ENCODE results near the gene SCD. TPM values are rescaled to one million over a fixed set of nuclear protein-coding genes. Genes with fewer than 3 reads are reported as not detected.

Gene SCD
- total RNA-seq, 1 donor from 2014 or later: 81.4 TPM

DNA sequence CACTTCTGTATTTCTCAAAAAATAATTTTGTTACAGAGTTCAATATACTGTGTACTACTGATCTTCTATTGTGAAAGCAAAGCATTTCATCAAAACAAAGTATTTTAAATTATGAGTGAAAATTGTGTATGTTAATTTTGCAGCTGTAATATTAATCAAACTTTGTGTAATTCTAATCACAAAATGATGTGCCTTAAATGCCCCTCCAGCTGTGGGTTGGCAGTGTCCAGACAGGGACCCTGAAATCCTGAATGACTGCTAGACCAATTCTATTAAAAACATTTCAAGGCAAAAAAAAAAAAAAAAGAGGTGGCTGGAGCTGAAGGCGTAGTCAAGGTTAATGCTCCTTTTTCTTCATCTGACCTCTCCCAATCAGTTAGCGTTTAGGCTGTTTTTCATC, 36.2 kb downstream of the SCD start:
- no peak overlapping the region for H3K27ac Mint-ChIP-seq (ENCODE audit: unreplicated experiment)
- no peak overlapping the region for H3K4me3 Mint-ChIP-seq (ENCODE audit: unreplicated experiment)
- DNase-seq (ENCODE audit: extremely low spot score, unreplicated experiment): no peak
- TF ChIP-seq, protein P1, sequence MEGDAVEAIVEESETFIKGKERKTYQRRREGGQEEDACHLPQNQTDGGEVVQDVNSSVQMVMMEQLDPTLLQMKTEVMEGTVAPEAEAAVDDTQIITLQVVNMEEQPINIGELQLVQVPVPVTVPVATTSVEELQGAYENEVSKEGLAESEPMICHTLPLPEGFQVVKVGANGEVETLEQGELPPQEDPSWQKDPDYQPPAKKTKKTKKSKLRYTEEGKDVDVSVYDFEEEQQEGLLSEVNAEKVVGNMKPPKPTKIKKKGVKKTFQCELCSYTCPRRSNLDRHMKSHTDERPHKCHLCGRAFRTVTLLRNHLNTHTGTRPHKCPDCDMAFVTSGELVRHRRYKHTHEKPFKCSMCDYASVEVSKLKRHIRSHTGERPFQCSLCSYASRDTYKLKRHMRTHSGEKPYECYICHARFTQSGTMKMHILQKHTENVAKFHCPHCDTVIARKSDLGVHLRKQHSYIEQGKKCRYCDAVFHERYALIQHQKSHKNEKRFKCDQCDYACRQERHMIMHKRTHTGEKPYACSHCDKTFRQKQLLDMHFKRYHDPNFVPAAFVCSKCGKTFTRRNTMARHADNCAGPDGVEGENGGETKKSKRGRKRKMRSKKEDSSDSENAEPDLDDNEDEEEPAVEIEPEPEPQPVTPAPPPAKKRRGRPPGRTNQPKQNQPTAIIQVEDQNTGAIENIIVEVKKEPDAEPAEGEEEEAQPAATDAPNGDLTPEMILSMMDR (IDR thresholded peaks at IDR 0.05): no peak
- peaks cover 41% of the 10 kb centered on the region for H3K36me3 Mint-ChIP-seq (ENCODE audit: unreplicated experiment)
- H3K27me3 Mint-ChIP-seq (ENCODE audit: unreplicated experiment): no peaks in the 10 kb centered on the region
- H3K4me1 Mint-ChIP-seq (ENCODE audit: unreplicated experiment): no peaks in the 10 kb centered on the region
- H3K9me3 Mint-ChIP-seq (ENCODE audit: unreplicated experiment): peaks cover 4% of the 10 kb centered on the region

DNA sequence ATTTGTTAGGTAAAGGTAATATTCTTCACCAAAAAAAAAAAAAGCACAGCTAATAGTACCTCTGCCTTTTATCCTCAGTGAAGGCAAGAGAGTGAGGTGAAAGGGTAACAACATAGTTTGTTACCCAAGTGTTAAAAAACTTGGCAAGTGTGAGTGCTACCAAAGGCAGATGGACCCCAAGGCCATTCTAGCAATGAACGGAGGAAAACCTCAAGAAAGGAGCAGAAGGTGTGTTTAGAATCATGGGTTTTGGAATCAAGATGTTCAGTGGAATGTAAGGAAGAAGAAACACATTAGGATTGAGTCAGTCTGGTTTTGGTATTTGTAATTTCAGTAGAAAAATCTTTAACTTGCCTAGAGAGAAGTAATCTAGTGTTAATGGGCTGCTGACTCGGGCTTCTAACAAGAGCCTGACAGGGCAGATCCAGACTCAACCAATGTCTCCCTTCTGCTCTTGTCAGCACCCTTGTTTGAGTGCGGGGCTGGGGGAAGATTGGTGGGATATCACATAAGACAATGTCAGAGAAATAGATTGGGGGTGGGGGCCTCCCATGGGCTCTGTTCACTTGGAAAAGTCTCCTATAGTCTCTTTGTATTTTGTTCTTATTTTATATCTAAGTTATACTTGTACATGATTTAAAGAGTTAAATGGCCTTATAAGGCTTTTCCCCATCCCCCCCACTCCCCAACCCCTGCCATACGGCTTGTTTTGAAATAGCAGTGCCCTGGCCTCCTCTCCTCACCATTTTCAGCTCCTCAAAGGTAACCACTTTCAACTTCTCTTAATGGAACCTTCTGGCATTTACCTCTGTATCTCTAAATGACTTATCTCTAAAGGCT, 44.4 kb downstream of the SCD start:
- peak; percentile 53 for DNase-seq (ENCODE audit: extremely low spot score, unreplicated experiment)
- peaks cover 5% of the 10 kb centered on the region for H3K9me3 Mint-ChIP-seq (ENCODE audit: unreplicated experiment)
- TF ChIP-seq, protein P1 (IDR thresholded peaks at IDR 0.05): no peak
- H3K4me3 Mint-ChIP-seq (ENCODE audit: unreplicated experiment): no peak overlapping the region
- no peaks in the 10 kb centered on the region for H3K4me1 Mint-ChIP-seq (ENCODE audit: unreplicated experiment)
- no peak overlapping the region for H3K27ac Mint-ChIP-seq (ENCODE audit: unreplicated experiment)
- H3K27me3 Mint-ChIP-seq (ENCODE audit: unreplicated experiment): no peaks in the 10 kb centered on the region
- H3K36me3 Mint-ChIP-seq (ENCODE audit: unreplicated experiment): peaks cover 10% of the 10 kb centered on the region

DNA sequence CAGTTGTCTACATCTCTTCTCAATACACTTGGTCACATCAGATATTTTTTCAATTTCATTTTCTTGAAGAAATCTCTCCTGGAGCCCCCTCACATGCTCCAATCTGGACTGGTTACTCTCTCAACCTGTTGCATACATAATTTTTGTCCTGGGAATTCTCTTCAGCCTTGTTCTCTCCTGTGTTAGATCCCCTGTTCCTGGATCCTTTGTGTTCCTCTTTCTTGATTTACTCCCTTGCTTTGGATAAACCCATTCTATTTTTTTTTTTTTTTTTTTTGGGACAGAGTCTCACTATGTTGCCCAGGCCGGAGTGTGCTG, 45.6 kb downstream of the SCD start:
- no peak overlapping the region for H3K4me3 Mint-ChIP-seq (ENCODE audit: unreplicated experiment)
- no peaks in the 10 kb centered on the region for H3K27me3 Mint-ChIP-seq (ENCODE audit: unreplicated experiment)
- no peaks in the 10 kb centered on the region for H3K4me1 Mint-ChIP-seq (ENCODE audit: unreplicated experiment)
- peaks cover 6% of the 10 kb centered on the region for H3K36me3 Mint-ChIP-seq (ENCODE audit: unreplicated experiment)
- no peak overlapping the region for H3K27ac Mint-ChIP-seq (ENCODE audit: unreplicated experiment)
- TF ChIP-seq, protein P1 (IDR thresholded peaks at IDR 0.05): no peak
- DNase-seq (ENCODE audit: extremely low spot score, unreplicated experiment): no peak
- peaks cover 5% of the 10 kb centered on the region for H3K9me3 Mint-ChIP-seq (ENCODE audit: unreplicated experiment)

DNA sequence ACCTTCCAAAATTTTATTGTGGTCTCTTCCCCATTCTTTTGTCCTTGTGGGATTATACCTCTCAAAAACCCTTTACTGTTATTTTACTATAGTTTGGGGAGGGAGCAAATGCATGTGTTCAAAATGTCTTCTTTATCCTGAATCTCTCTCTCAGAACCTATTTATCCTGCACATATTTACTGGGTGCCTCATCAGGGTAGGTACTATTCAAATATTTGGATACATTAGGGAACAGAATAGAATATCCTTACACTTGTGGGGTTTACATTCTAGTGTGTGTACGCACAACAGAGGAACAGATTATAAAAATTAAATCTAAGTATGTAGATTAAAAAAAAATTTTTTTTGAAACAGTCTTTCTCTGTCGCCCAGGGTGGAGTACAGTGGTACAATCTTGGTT, 48.6 kb downstream of the SCD start:
- H3K36me3 Mint-ChIP-seq (ENCODE audit: unreplicated experiment): no peaks in the 10 kb centered on the region
- H3K4me1 Mint-ChIP-seq (ENCODE audit: unreplicated experiment): no peaks in the 10 kb centered on the region
- no peak overlapping the region for H3K27ac Mint-ChIP-seq (ENCODE audit: unreplicated experiment)
- H3K4me3 Mint-ChIP-seq (ENCODE audit: unreplicated experiment): no peak overlapping the region
- no peak for DNase-seq (ENCODE audit: extremely low spot score, unreplicated experiment)
- no peaks in the 10 kb centered on the region for H3K9me3 Mint-ChIP-seq (ENCODE audit: unreplicated experiment)
- TF ChIP-seq, protein P1 (IDR thresholded peaks at IDR 0.05): no peak
- no peaks in the 10 kb centered on the region for H3K27me3 Mint-ChIP-seq (ENCODE audit: unreplicated experiment)

DNA sequence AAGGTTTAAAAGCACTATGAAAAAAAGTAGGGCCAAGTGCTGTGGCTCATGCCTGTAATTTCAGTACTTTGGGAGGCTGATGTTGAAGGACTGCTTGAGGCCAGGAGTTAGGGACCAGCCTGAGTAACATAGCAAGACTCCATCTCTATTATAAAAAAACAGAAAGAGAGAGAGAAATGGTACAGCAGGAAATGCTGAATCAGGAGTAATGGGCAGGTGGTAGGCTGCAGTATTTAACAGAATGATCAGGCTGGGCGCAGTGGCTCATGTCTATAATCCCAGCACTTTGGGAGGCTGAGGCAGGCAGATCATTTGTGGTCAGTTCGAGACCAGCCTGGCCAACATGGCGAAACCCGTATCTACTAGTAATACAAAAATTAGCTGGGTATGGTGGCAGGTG, 49.6 kb downstream of the SCD start:
- Mint-ChIP-seq H3K27ac (ENCODE audit: unreplicated experiment) (no peak overlapping the region), H3K4me1 (ENCODE audit: unreplicated experiment) (no peaks in the 10 kb centered on the region), H3K27me3 (ENCODE audit: unreplicated experiment) (no peaks in the 10 kb centered on the region), H3K9me3 (ENCODE audit: unreplicated experiment) (no peaks in the 10 kb centered on the region), H3K36me3 (ENCODE audit: unreplicated experiment) (no peaks in the 10 kb centered on the region), H3K4me3 (ENCODE audit: unreplicated experiment) (no peak overlapping the region)
- DNase-seq (ENCODE audit: extremely low spot score, unreplicated experiment): no peak
- TF ChIP-seq, protein P1 (IDR thresholded peaks at IDR 0.05): no peak

Measured in osteocyte (in vitro differentiated cells).